ENCODE data around the gene ERCC6L2. TPM values are rescaled to one million over a fixed set of nuclear protein-coding genes. Genes with fewer than 3 reads are reported as not detected.

ERCC6L2 gene
- total RNA-seq, 1 experiment from 2014 or later = 43.0 TPM

- ChIA-PET CTCF (no interaction called here), POLR2A (no interaction called here)
- H3K27me3 Mint-ChIP-seq (ENCODE audit: low read depth) = no peaks in the 10 kb centered on the region
- H3K4me1 Mint-ChIP-seq = no peaks in the 10 kb centered on the region
- TF ChIP-seq E2F1 (CRISPR knock-in tag; IDR thresholded peaks at IDR 0.05) (no peak), ZNF281 (CRISPR knock-in tag; IDR thresholded peaks at IDR 0.05) (no peak), ETV6 (CRISPR knock-in tag; IDR thresholded peaks at IDR 0.05) (no peak), NR2C2 (CRISPR knock-in tag; IDR thresholded peaks at IDR 0.05) (no peak), ARID4B (CRISPR knock-in tag; IDR thresholded peaks at IDR 0.05; ENCODE audit: borderline replicate concordance) (no peak), USF1 (CRISPR knock-in tag; IDR thresholded peaks at IDR 0.05) (no peak)
- H3K9me3 Mint-ChIP-seq = no peaks in the 10 kb centered on the region
- no peak overlapping the region for H3K4me3 Mint-ChIP-seq
- DNase-seq (ENCODE audit: low spot score) = no peak
- no peak overlapping the region for H3K27ac Mint-ChIP-seq
- peaks cover 26% of the 10 kb centered on the region for H3K36me3 Mint-ChIP-seq
- no peak for ATAC-seq
Observed at GRCh38 chr9:95971815-95972214, 96.3 kb downstream of the ERCC6L2 start.

- peaks cover 7% of the 10 kb centered on the region for H3K4me1 Mint-ChIP-seq
- peaks cover 24% of the 10 kb centered on the region for H3K36me3 Mint-ChIP-seq
- no peaks in the 10 kb centered on the region for H3K9me3 Mint-ChIP-seq
- DNase-seq (ENCODE audit: low spot score) = no peak
- no peak overlapping the region for H3K27ac Mint-ChIP-seq
- ChIA-PET CTCF (no interaction called here), POLR2A (no interaction called here)
- H3K27me3 Mint-ChIP-seq (ENCODE audit: low read depth) = no peaks in the 10 kb centered on the region
- no peak for ATAC-seq
- no peak for TF ChIP-seq ATF6 (CRISPR knock-in tag; IDR thresholded peaks at IDR 0.05)
- no peak for TF ChIP-seq ZMAT4 (CRISPR knock-in tag; IDR thresholded peaks at IDR 0.05)
- TF ChIP-seq EMX1 (CRISPR knock-in tag; IDR thresholded peaks at IDR 0.05) = no peak
- TF ChIP-seq TP53 (CRISPR knock-in tag; IDR thresholded peaks at IDR 0.05) = no peak
- no peak for TF ChIP-seq ERG (CRISPR knock-in tag; IDR thresholded peaks at IDR 0.05)
- no peak for TF ChIP-seq ZNF317 (CRISPR knock-in tag; IDR thresholded peaks at IDR 0.05; ENCODE audit: borderline replicate concordance, low read depth)
- no peak for TF ChIP-seq E2F4 (CRISPR knock-in tag; IDR thresholded peaks at IDR 0.05; ENCODE audit: borderline replicate concordance, low read depth)
- no peak for TF ChIP-seq SP1 (CRISPR knock-in tag; conservative IDR thresholded peaks at IDR 0.05)
- TF ChIP-seq USF2 (CRISPR knock-in tag; IDR thresholded peaks at IDR 0.05) = no peak
- no peak for TF ChIP-seq RELA (CRISPR knock-in tag; IDR thresholded peaks at IDR 0.05; ENCODE audit: borderline replicate concordance)
- no peak for TF ChIP-seq ZNF138 (CRISPR knock-in tag; conservative IDR thresholded peaks at IDR 0.05)
- H3K4me3 Mint-ChIP-seq = no peak overlapping the region
Observed at GRCh38 chr9:95974389-95974788, 98.9 kb downstream of the ERCC6L2 start.

All from WTC11 (cell line).